NCI-H2029 (cell line): Measurements from ENCODE around the gene CNDP1.
"Not testable (repeated sequence)": the region's sequence is repeated elsewhere in the genome, so short reads cannot be mapped to it uniquely, and the experiment has no call there.

Source experiments
- DNase-seq: peaks from one replicate; lab custom pipeline; 2025; lab: John Stamatoyannopoulos, UW

The CNDP1 gene, protein sequence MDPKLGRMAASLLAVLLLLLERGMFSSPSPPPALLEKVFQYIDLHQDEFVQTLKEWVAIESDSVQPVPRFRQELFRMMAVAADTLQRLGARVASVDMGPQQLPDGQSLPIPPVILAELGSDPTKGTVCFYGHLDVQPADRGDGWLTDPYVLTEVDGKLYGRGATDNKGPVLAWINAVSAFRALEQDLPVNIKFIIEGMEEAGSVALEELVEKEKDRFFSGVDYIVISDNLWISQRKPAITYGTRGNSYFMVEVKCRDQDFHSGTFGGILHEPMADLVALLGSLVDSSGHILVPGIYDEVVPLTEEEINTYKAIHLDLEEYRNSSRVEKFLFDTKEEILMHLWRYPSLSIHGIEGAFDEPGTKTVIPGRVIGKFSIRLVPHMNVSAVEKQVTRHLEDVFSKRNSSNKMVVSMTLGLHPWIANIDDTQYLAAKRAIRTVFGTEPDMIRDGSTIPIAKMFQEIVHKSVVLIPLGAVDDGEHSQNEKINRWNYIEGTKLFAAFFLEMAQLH

DNA sequence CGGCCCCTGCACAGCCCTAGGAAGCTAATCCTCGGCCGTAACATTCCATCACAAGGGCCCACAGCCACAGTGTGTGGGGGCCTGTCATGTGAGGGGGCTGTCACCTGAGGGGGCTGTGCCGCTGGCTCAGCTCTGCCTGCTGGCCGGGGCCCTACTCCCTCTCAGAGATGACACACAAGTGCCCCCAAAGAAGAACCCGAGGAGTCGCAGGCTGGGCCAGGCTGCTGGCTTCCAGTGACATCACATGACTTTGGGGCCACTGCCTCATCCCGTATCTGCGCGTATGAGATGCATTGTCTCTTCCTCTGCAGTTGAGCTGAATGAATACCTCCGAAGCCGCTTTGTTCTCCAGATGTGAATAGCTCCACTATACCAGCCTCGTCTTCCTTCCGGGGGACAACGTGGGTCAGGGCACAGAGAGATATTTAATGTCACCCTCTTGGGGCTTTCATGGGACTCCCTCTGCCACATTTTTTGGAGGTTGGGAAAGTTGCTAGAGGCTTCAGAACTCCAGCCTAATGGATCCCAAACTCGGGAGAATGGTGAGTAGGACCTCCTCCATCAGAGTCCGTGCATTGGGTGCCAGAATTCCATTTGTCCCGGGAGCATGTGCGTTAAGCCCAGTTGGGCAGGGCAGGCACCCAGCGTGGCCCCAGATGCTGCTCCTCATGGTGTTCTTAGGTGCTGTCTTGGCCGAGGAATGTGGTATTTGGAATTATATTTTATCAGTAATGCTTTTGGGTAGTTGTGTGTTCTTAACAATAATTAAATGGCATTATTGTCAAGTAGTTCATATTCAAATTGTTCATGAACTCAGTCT lies at the start of gene CNDP1:
TSS of gene CNDP1 (plus strand) at position 351 of the 820 bp plus-strand sequence. CDS start at position 519, 168 bp downstream.
- DNase-seq, result no peak

DNA sequence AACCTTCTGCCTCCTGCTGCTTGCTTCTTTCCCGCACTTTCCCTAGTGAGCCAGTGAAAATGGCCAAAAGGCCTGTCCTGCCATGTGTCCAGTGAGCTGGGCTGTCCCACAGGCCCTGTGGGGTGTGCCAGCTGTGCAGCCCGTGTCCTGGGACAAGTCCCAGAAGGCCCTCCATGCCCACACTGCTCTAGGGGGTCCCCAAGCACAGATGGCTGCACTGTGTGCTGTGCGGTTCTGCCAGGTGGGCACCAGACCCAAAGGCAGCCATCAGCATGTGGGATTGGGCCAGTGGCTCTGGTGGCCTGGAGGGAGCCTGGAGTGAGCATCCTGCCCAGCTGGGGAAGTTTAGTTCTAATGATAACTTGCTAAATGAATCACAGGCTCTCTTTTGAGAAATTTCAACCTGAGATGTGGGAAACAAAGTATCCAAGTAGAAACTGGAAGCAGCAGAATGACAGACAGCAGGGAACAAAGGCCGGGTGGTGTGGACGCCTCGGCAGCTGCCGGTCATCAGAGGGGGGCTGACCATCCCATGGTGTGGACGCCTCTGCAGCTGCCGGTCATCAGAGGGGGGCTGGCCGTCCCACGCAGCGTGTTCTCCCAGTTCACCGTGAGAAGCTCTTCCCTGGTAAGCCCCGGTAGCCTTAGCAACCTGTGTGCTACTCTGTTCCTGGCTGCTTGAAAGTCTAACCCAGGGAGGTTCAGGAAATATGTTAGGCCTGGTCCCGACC lies 48.0 kb upstream of the CNDP1 start:
- no peak for DNase-seq

DNA sequence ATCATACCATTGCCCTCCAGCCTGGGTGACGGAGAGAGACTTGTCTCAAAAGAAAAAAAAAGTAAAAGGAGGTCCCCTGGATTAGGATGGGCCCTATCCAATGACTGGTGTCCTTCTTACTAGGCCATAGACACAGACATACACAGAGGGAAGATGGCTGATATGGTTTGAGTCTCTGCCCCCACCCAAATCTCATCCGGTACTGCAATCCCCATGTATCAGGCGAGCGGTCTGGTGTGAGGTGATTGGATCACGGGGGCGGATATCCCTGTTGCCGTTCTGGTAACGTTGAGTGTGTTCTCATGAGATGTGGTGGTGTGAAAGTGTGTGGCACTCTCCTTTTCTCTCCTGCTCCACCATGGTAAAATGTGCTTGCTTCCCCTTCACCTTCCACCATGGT lies 45.9 kb upstream of the CNDP1 start:
- DNase-seq, result no peak

DNA sequence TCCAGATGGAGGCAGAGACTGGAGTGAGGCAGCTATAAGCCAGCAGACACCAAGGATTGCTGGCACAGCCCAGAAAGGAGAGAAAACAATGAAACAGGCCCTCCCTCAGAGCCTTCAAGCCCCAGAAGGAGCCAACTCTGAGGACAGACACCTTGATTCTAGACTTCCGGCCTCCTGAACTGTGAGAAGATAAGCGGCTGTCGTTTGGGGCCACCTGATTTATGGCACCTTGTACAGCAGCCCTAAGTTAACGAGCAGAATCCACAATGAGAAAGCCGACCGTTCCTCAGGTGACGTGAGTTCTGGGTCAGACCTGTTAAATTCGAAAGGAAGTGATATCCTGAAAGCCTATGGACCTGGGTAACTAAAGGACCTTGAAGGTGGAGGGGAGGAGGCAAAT lies 45.4 kb upstream of the CNDP1 start:
- no peak for DNase-seq

DNA sequence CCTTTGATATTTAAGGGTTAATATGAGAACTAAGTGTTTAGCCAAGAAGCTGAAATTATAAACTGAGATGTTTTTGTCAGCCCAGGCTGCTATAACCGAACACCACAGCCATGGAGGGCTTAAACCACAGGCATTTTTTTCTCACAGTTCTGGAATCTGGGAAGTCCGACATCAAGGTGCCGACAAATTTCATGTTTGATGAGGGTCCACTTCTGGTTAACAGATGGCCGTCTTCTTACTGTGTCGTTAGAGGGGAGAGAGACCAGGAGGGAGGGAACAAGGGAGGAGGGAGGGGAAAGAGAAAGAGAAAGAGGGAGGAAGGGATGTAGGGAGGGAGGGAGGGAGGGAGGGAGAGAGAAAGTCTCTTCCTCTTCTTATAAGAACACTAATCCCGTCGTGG lies 44.6 kb upstream of the CNDP1 start:
- no peak for DNase-seq

DNA sequence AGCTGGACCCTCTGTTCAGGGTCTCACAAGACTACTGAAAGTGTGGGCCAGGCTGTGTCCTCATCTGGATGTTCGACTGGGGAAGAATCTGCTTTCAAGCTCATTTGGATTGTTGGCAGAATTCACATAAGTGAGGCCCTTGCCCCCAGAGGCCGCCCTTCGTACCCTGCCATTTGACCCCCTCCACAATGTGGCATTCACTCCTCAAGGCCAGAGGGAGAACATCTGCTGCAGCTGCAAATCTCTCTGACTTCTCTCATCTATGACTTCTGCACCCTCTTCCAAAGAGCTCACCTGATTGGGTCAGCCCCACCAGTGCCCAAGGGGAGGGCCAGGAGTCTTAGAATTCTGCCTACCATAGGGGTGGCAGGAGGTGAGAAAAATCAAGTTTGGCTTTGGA lies 42.0 kb upstream of the CNDP1 start:
- DNase-seq, result no peak

DNA sequence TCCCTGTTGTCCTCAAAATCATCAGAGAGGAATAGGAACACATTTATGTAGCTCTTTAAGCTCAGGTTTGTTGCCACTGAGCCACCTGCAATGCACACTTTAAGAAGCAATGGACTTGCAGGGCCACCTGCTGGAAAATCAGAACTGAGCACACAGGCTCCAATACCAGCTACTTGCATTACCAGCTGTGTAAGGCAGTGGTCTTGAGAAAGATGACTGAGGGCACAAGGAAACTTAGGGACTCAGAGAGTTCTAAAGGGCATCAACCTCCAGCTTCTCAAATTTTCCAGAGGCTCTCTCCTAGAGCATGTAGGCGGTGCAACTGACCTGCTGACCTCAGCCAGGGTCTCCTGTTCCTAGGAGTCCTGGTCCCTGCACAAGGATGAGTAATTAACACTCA lies 40.6 kb upstream of the CNDP1 start:
- DNase-seq, result no peak

DNA sequence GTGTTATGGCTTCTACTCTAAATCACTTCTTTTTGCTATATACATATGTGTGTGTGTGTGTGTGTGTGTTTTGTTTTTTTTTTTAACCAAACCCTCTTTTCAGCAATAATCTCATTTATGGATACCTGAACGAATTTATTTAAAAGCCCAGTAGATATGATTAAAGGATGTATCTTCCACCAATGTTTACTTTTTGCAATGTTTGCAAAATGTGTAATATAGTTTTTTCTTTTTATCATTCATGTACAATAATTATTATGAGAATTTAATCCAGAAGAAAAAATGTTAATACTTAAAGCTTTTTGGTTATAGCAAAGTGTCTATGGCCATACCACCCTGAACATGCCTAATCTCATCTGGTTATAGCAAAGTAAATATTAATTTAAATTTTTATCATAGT lies 39.8 kb upstream of the CNDP1 start:
- DNase-seq, result no peak

DNA sequence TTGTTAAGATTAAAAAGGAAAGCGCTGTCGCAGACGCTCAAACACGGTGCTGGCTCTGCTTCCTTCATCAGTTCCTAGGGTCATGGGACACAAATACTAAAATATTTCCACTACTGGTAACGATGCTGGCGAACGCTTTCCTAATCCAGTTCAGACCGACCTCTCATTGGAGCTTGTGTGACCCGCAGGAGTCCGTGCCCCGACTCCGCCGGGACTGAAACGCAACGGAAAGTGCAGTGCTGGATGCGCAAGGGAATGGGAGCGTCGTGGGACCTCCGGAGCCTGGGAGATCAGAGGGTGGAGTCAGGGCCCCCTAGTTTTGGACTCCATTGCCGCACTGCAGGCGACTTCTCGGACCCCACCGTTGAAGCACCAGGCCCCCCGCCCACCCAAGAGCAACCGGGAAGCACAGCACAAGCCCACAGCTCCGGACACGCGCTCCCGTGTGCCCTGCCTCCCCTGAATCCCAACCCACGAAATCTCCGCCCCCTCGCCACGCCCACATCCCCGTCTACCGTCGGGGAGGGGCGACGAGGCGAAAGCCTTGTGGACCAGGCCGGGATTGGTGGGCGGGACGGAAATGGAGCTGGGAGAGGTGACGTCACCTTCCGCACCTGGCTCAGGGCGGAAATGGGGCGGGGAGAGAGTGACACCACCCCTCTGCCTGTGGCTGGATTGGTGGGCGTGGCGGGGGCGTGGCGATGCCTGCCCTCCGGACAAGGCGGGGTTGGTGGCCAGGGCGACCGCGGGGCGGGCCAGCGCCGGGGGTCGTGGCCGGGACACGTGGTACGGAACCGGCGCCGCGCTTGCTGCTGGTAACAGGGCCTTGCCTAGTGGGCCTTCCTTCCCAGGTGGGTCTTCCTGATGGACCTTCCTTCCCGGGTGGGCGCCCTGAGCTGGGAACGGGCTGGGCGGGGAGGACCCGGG lies 38.5 kb upstream of the CNDP1 start, which contains the start of gene CNDP2:
TSS of gene CNDP2 (plus strand) at position 783 of the 927 bp plus-strand sequence. CDS start 3,611 bp downstream, outside the sequence.
- peak; percentile 93 for DNase-seq

DNA sequence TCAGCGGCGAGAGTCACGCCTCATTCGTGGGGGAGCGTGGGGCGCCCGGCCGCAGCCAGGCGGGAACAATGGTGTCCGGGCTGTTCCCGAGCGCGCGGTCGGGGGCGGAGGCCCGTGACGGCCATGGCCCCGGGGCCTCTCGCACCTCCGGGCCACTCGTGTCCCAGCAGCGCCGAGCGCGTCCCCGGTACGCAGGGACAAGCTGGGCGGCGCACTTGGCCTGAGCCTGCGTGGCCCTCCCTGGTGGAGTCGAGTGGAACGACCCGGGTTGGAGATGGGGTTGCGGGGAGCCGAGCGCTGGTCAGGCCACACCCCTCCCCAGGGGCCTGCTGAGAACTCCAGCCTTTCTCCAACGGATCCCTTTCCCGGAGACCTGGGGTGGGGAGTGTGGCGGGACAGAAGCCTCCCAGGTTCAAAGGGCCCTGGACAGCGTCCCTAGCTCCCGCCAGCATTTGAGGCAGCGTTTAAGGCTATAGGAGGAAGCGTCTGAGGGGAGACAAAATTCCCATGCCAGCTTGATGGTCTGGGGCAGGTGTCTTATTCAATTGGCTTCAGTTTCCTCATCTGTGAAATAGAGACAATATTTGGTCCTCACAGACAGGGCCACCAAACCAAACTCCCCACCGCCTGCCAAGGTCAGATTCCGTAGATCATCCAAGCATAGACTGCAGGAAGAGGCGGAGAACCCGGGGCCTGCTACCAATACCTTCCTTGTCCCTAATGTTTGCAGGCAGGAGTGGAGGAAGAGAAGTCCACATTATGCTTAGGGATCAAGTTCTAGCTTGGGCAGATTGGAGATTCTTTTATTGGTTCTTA lies 37.6 kb upstream of the CNDP1 start:
- DNase-seq, result no peak

DNA sequence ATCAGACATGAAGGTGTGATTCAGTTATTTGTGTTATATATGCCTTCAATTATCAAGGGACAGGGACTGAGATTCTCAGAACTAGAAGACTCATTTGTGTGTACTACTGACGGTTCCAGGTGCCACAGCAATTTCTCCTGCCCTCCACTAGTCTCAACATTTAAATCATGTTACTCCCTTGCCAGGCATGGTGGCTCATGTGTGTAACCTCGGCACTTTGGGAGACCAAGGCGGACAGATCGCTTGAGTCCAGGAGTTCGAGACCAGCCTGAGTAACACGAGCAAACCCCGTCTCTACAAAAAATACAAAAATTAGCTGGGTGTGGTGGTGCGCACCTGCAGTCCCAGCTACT lies 37.0 kb upstream of the CNDP1 start:
- DNase-seq, result no peak

DNA sequence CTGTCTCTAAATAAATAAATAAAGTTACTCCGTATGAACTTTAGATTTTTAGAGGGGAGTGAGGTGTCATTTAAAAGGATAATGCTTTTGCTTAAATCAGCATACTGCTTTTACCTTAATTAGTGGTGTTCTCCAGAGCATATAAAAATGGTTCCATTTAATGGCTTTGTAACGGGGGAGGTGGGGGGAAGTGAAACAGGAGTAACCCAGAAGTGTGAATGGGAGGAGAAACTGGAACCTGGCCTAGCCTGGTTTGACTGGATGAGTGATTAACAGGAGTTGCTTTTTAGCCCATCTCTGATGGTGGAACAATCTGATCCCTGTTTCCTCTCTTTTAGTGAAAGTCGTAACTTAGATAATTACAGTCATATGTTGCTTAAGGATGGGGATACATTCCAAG lies 36.5 kb upstream of the CNDP1 start:
- DNase-seq, result no peak

DNA sequence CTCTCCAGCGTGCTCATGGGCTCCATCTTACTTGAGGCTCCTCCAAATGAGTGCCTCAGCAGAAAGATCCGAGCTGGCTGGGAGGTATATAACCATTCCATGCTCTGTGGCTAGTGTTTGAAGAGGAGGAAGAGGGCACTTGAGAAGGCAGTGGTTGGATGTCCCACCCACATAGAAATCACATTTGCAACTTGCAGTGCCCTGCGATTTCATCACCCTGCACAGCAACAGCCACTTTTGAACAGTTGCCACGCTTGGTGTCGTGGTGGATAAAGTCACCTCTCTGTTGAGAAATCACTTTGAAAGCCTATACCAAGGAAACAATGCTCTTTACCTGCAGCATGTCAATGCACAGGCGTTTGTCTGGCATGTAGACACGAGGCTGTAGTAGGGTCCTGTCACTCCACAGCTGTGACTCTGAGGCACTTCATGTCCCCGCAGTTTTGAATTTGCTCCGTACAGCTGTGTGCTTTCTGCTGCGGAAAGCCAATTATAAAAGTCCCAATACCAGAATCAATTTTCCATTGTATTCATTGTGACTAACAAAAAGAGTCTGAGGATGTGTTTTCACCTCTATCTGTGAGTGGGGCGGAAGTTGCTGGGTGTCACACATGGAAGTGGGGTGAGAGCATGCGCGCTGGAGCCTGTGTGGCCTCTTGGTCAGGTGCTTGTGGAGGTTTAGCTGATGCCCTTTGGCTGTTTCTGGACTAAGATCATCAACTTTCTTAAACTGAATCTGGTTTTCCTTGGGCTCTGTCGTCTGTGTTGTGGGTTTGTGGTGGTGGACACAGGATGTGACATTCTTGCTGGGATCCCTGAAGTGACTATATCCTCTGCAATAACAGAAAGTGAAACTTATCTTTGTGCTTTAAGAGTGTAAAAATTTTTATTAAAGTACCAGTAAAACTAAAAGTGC lies 35.3 kb upstream of the CNDP1 start:
- no peak for DNase-seq

DNA sequence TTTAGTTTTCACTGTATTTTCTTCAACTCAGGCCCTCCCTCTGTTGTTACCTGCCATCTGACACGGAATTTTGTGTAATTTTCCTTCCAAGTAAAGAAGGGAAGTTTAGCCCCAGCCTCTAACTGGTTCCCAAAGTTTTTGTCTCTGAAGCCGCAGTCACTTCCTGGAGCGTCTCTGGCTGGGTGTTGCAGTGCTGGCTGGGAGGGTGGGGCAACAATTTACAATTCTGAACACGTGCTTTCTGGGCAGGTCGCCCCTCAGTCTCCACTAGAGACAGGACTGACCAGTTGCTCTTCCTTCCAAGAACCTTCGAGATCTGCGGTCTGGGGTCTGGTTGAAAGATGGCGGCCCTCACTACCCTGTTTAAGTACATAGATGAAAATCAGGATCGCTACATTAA lies 34.7 kb upstream of the CNDP1 start:
- DNase-seq, result no peak

DNA sequence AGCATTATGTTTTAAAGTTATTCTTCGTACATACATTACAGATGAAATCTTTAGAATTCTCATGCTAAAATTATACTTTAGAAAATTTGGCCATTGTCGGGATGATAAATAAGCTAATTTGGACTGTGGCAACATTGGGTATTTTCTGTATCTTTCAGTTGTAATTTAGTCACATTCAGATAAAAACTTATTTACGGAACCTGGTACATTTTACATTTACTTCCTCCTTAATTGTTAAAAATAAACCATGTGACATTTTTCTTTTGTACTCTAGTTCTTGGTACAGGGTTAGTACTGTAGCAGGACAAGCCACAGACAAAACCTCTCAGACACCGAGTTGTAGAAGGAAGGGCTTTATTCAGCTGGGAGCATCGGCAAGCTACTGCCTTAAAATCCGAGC lies 33.9 kb upstream of the CNDP1 start:
- DNase-seq, result no peak

DNA sequence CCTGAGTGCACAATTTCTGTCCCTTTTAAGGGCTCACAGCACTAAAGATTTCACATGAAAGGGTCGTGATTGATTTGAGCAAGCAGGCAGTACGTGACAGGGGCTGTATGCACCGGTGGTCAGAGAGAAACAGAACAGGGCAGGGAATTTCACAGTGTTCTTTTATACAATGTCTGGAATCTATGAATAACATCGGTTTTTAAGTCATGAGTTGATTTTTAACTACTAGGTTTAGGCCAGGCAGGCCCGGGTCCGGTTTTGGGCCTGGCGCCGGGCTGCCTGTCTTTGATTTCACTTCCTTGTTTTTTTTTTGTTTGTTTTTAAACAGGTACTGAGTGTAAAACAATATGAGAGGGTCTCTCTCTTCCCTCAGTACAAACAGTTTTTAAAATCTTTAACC lies 33.5 kb upstream of the CNDP1 start:
- DNase-seq, result not testable (repeated sequence)

DNA sequence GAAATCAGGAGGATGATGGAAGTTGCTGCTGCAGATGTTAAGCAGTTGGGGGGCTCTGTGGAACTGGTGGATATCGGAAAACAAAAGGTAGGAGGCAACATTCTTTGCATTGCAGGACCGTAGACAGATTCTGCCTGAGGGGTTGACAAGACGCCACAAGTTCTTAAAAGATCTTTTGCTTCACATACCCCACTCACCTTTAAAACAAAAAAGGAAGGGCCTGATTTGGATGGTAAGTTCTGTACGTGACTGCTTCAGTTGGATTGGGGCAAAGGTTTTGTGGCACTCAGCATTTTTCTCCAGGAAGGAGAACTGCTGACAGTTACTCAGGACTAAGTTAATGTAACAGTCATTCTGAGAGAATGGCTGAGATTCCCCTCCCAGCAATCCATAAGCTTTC lies 32.9 kb upstream of the CNDP1 start:
- DNase-seq, result no peak

DNA sequence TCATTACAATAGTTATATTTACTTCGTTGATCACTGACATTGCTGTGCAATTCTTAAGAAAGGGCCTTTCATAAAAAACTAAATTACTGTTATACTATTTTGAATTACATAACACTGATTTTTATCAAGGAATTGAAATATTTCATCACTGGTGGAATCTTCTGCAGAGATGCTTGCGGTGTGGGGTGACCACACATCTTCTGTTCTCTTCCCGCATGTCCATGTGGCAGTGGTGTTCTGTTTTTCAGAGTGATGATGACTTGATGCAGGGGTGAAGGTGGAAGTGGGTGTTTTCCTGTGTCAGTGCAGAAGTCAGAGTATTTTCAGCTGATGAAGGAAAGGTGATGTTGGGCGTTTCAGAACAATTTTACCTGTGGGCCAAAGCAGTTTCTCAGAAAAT lies 31.2 kb upstream of the CNDP1 start:
- no peak for DNase-seq

DNA sequence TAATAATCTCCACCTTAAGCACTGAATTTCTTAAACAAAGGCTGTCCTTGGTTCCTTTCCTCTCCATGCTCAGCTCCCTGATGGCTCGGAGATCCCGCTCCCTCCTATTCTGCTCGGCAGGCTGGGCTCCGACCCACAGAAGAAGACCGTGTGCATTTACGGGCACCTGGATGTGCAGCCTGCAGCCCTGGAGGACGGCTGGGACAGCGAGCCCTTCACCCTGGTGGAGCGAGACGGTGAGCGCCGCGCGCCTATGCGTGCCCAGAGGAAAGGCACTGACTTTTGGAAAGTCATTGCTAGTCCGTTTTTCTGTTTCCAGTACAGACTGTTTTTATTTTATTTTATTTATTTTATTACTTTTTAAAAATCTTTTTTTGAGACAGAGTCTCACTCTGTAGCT lies 28.5 kb upstream of the CNDP1 start:
- no peak for DNase-seq
